LNCaP clone FGC (cell line): ENCODE data around the gene UQCRHL.
"Not testable (repeated sequence)": the region's sequence is repeated elsewhere in the genome, so short reads cannot be mapped to it uniquely, and the experiment has no call there.

Experiments used
- DNase-seq: peaks from one replicate; pipeline ENCODE4 v3.0.0-alpha.2; 2011; ENCODE audit warnings: low read depth
- H3K4me3 ChIP-seq: 2 replicates; pipeline ENCODE4 v1.5.1; 2011; ENCODE audit warnings: mild to moderate bottlenecking, low read depth, low read length, control low read depth
- CTCF ChIP-seq: IDR thresholded peaks from 2 replicates; pipeline ENCODE4 v1.5.1; 2012; ENCODE audit warnings: mild to moderate bottlenecking; ENCODE audit not compliant: control insufficient read depth, insufficient read depth; ENCODE audit errors: extremely low read depth

The UQCRHL gene

GRCh38 chr1:15807549-15807948 lies at the start of gene UQCRHL:
TSS of gene UQCRHL (minus strand) at chr1:15807649. CDS start at chr1:15807649, 0 bp downstream.
- not testable (repeated sequence) for H3K4me3 ChIP-seq, DNase-seq

GRCh38 chr1:15856888-15857287 lies 49.4 kb upstream of the UQCRHL start:
- H3K4me3 ChIP-seq = no peak overlapping the region

GRCh38 chr1:15852828-15853302 lies 45.4 kb upstream of the UQCRHL start:
- TF ChIP-seq CTCF = no peak
- no peak overlapping the region for H3K4me3 ChIP-seq
- DNase-seq = no peak

More at GRCh38 chr1:15856888-15857287, 49.4 kb upstream of the UQCRHL start:
- DNase-seq = no peak
- TF ChIP-seq CTCF = no peak

GRCh38 chr1:15852036-15852827 lies 44.8 kb upstream of the UQCRHL start:
- no peak for DNase-seq
- TF ChIP-seq CTCF = no peak
- H3K4me3 ChIP-seq = no peak overlapping the region

- TF ChIP-seq CTCF = no peak
- DNase-seq = no peak
- H3K4me3 ChIP-seq = peak overlapping the region; percentile 78
These were observed 44.0 kb upstream of the UQCRHL start for GRCh38 chr1:15851210-15852035.

- TF ChIP-seq CTCF = no peak
- DNase-seq = no peak
- peak overlapping the region; percentile 78 for H3K4me3 ChIP-seq
These were observed 43.1 kb upstream of the UQCRHL start for GRCh38 chr1:15850471-15851001.

- H3K4me3 ChIP-seq = peak overlapping the region; percentile 78
- TF ChIP-seq CTCF = no peak
- peak; percentile 44 for DNase-seq
These were observed 42.4 kb upstream of the UQCRHL start for GRCh38 chr1:15849775-15850324.
